Brain microvascular endothelial cell (primary cell): Measurements from ENCODE around the gene TLR2.

Experiments used
- DNase-seq: peaks from one replicate; pipeline ENCODE4 v3.0.0-alpha.2; 2020
- H3K27ac ChIP-seq: fragments of 250-450 bp; sonication (Bioruptor Pico); 2 replicates; pipeline ENCODE4 v1.5.1; 2020; ENCODE audit warnings: mild to moderate bottlenecking, moderate library complexity
- H3K27me3 ChIP-seq: fragments of 250-450 bp; sonication (Bioruptor Pico); replicated peaks from 2 replicates; pipeline ENCODE4 v1.5.1; 2020; ENCODE audit warnings: mild to moderate bottlenecking
- H3K36me3 ChIP-seq: fragments of 250-450 bp; sonication (Bioruptor Pico); replicated peaks from 2 replicates; pipeline ENCODE4 v1.5.1; 2020; ENCODE audit warnings: mild to moderate bottlenecking
- H3K4me3 ChIP-seq: 2 replicates; pipeline ENCODE4 v1.5.1; 2011; ENCODE audit warnings: low read depth, mild to moderate bottlenecking, control low read depth, low read length, moderate library complexity
- CTCF ChIP-seq: IDR thresholded peaks from 2 replicates; pipeline ENCODE4 v1.5.1; 2011; ENCODE audit warnings: low read depth, mild to moderate bottlenecking, moderate library complexity, low read length, control low read depth, inconsistent platforms; ENCODE audit errors: missing control alignments
- in situ Hi-C: cut with HindIII; loops from 2 replicates; pipeline ENCODE4 v1.10.0; 2017; ENCODE audit warnings: low sequenced_read_pairs, low pct_ligation_motif_present

Gene TLR2

GRCh38 chr4:153722036-153722435 is 38.0 kb downstream of the TLR2 start:
- H3K27ac ChIP-seq, result no peak overlapping the region
- H3K36me3 ChIP-seq, result no peaks in the 10 kb centered on the region
- in situ Hi-C loops, result no loop called here

GRCh38 chr4:153724606-153725005 is 40.5 kb downstream of the TLR2 start:
- H3K36me3 ChIP-seq, result no peaks in the 10 kb centered on the region
- no peak overlapping the region for H3K27ac ChIP-seq
- in situ Hi-C loops, result no loop called here
- no peak overlapping the region for H3K4me3 ChIP-seq
- no peaks in the 10 kb centered on the region for H3K27me3 ChIP-seq
- no peak for DNase-seq
- no peak for TF ChIP-seq CTCF

More at GRCh38 chr4:153722036-153722435, 38.0 kb downstream of the TLR2 start:
- DNase-seq, result no peak
- Histone ChIP-seq H3K4me3 (no peak overlapping the region), H3K27me3 (no peaks in the 10 kb centered on the region)
- no peak for TF ChIP-seq CTCF

GRCh38 chr4:153725136-153725830 is 41.2 kb downstream of the TLR2 start:
- no peak for DNase-seq
- Histone ChIP-seq H3K36me3 (no peaks in the 10 kb centered on the region), H3K27me3 (no peaks in the 10 kb centered on the region), H3K4me3 (no peak overlapping the region), H3K27ac (no peak overlapping the region)
- TF ChIP-seq CTCF, result no peak
- in situ Hi-C loops, result no loop called here

- Histone ChIP-seq H3K4me3 (no peak overlapping the region), H3K27me3 (no peaks in the 10 kb centered on the region), H3K27ac (no peak overlapping the region), H3K36me3 (no peaks in the 10 kb centered on the region)
- in situ Hi-C loops, result no loop called here
- TF ChIP-seq CTCF, result no peak
- no peak for DNase-seq
Observed at GRCh38 chr4:153725831-153726154, 41.7 kb downstream of the TLR2 start.

- H3K27me3 ChIP-seq, result no peaks in the 10 kb centered on the region
- DNase-seq, result no peak
- in situ Hi-C loops, result no loop called here
- H3K4me3 ChIP-seq, result no peak overlapping the region
- H3K27ac ChIP-seq, result no peak overlapping the region
- TF ChIP-seq CTCF, result no peak
- no peaks in the 10 kb centered on the region for H3K36me3 ChIP-seq
Observed at GRCh38 chr4:153728151-153728550, 44.1 kb downstream of the TLR2 start.

- no peak overlapping the region for H3K4me3 ChIP-seq
- no peak for DNase-seq
- in situ Hi-C loops, result no loop called here
- H3K27ac ChIP-seq, result no peak overlapping the region
- H3K27me3 ChIP-seq, result no peaks in the 10 kb centered on the region
- TF ChIP-seq CTCF, result no peak
- H3K36me3 ChIP-seq, result no peaks in the 10 kb centered on the region
Observed at GRCh38 chr4:153728660-153729059, 44.6 kb downstream of the TLR2 start.
